Myocyte (in vitro differentiated cells): ENCODE measurements around the gene PEAK3. TPM values are rescaled to one million over a fixed set of nuclear protein-coding genes. Genes with fewer than 3 reads are reported as not detected.
A peak's percentile ranks its signal among the peaks of the same experiment; 100 is the strongest.

ENCODE experiments used
- DNase-seq: peaks from one replicate; pipeline ENCODE4 v3.0.0-alpha.2; 2012; ENCODE audit warnings: low read depth
- polyA plus RNA-seq: library from polyadenylated mRNA; unstranded; fragments of >200 nt; gene quantifications from one replicate; pipeline ENCODE4 v1.2.1, GENCODE V29; 2012; ENCODE audit warnings: missing spikeins
- total RNA-seq: library from RNA; depleted of rRNA; stranded (reverse); fragments of >200 nt; gene quantifications from 2 replicates; pipeline ENCODE4 v1.2.3, GENCODE V29; 2014

Gene PEAK3
- total RNA-seq: 0.16 and 0.36 TPM in 2 replicates
- 0.21 TPM for polyA plus RNA-seq

GRCh38 chr19:2282062-2282861 is at the start of gene PEAK3:
PEAK3 (minus strand) TSS chr19:2282175; CDS start chr19:2280931, 1,244 bp downstream.
- DNase-seq: peak; percentile 50

- DNase-seq: peak; percentile 41
These were observed 48.8 kb upstream of the PEAK3 start for GRCh38 chr19:2330632-2331284.

- DNase-seq: no peak
These were observed 48.3 kb upstream of the PEAK3 start for GRCh38 chr19:2330255-2330631.

GRCh38 chr19:2329501-2329916 is 47.5 kb upstream of the PEAK3 start:
- DNase-seq: no peak

GRCh38 chr19:2329149-2329478 is 47.1 kb upstream of the PEAK3 start:
- no peak for DNase-seq

DNA sequence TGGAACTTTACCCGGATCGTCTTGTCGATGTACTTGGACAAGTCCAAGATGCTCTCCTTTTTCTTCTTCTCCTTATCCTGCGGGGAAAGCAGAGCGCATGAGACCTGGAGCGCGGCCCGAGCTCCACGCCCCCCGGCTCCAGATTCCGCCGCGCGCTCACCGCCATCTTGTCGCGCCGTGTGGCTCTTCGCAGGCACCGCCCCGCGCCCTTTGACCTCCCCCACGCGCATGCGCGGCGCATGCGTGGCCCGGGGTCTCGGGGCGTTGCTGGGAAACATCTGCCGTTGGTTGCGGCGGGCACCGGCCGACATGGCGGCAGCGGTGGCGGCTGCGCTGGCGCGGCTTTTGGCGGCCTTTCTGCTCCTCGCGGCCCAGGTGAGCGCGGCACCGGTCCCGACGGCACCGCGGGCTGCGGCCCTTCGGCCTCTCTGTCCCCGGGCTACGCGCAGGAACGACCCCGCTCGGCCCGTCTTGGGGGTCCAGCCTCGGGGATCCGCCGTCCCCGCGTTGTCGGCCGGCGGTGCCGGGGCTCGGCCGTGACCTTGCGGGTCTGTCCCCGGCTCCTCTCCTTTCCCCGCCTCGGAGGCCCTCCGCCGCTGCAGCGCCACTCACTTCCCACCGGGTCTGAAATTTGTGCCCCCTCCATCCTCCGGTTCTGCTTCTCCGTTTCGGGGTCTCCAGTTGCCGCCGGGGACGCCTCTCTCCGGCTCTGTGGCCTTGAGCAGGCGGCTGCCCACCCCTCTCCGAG is 46.6 kb upstream of the PEAK3 start, which contains the start of the genes LSM7 and SPPL2B:
LSM7 (minus strand) TSS at position 186 of the 748 bp plus-strand sequence; CDS start at position 166, 20 bp downstream.
SPPL2B (plus strand) TSS at position 284 of the 748 bp plus-strand sequence; CDS start at position 310, 26 bp downstream.
- peak; percentile 92 for DNase-seq

DNA sequence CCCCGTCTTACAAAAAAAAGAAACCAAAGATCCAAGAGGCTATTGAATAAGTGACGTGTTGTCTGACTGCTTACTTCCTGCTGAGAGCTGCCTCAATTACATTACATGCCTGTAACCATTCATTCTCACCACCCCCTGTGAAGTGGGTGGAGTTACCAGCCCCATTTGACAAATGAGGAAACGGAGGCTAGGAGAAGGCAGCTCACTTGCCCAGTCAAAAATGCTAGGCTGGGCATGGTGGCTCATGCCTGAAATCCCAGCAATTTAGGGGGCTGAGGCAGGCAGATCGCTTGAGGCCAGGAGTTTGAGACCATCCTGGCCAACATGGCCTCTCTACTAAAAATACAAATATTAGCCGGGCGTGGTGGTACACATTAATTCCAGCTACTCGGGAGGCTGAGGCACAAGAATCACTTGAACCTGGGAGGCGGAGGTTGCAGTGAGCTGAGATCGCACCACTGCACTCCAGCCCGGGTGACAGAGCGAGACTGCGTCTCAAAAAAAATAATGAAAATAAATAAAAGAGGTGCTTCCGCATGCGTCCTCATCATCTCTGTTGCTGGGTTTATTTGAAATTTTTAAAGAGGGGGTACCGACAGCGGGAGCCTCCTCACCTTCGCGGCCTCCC is 45.9 kb upstream of the PEAK3 start:
- peak; percentile 62 for DNase-seq

DNA sequence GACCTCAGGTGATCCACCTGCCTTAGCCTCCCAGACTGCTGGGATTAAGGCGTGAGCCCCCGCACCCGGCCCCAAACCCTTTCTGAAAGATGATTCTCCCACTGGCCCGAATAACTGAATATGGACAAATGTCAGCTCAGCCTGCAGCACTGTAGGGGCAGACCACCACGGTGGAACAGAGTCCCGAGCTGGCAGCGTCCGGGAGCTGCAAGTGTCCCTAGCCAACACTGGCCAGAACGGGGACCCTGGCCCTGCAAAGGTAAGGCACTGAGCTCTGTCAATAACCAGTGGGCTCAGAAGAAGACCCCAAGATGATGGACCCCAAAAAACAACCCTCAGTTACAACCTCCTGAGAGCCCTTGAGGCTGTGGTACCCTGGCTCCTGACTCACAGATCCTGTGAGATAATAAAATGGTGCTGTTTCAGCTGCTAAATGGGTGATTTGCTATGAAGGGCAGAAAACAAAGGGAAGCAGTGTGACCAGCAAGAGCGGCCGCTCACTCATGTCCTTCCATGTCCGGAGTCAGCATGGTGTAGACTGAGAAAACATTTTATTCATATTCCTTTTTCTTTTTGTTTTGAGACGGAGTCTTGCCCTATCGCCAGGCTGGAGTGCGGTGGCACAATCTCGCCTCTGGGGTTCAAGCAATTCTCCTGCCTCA is 44.9 kb upstream of the PEAK3 start:
- DNase-seq: no peak

DNA sequence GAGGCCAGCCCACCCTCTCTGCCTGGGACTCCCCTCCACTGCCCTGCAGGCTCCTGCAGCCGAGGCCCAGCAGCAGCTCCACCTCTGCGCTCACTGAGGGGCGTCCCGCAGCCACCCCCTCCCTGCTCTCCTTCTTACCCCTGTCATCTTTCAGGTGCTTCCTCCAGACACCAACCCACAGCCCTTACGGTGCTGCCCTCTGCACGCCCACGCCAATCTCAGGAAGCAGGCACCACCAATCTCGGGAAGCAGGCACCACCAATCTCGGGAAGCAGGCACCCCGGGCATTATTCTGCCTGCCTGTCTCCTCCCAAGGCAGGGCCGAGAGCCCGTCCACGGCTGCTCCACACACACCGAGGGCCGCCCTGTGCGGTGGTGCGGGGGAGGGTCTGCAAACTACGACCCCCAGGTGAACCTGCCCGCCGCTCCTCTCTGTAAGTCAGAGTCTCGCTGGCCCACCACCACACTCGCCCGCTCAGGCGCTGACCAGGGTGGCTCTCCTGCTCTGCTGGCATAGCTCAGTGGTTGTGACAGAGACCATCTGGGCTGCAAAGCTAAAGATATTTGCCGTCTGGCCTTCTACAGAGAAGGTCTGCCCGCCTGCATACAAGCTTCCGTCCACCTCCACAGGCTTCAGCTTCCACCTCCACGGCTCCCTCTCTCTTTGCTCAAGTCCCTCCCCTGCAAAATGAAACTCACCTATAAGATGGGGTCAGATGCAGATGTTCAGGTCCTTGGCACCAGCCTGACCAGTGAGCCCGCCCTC is 43.5 kb upstream of the PEAK3 start:
- DNase-seq: no peak

- DNase-seq: no peak
These were observed 42.4 kb upstream of the PEAK3 start for GRCh38 chr19:2324220-2324948.

- no peak for DNase-seq
These were observed 41.7 kb upstream of the PEAK3 start for GRCh38 chr19:2323707-2324106.

DNA sequence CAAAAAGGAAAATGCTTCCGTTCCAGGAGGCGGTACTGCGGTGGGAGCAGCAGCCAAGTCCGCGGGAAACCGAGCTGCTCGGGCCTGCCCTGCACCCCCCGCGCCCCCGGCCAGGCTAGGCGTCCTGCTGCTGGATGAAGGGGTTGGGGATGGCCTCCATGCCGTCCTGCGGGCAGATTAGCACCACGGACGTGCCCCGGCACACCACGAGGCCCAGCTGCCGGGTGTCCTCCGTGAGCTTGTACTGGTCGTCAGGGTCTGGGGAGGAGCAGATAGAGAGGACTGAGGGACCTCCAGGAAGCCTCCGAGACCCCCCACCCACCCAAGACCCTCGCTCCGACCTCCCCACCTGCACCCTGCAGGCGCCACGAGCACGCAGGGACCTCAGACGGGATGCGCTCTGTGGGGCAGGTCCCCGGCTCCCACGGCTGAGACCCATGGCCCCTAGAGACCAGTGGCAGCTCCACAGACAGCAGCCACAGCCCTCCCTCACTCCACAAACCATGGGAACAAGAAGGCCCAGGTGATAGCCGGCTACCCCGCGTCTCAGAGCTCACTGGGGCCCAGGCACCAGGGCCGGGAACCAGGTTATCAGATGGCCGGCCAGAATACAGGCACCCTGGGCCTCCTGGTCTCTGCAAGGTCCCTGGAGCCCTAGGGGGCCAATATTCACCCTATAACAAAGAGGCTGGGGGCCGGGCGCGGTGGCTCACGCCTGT is 39.7 kb upstream of the PEAK3 start:
- DNase-seq: no peak

DNA sequence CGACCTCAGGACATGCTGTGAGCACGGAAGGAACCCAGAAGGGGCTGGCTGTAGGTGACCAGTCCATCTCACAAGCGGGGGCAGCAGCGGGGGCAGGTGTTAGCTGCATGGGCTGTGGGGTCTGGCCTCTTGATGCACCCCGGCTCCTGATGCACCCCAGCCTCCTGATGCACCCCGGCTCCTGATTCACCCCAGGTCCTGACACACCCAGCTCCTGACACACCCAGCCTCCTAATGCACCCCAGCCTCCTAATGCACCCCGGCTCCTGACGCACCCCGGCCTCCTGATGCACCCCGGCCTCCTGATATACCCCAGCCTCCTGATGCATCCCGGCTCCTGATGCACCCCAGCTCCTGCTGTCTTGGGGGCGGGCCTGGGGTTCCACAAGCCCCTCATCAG is 39.0 kb upstream of the PEAK3 start:
- DNase-seq: no peak

GRCh38 chr19:2320049-2320448 is 38.1 kb upstream of the PEAK3 start:
- no peak for DNase-seq

GRCh38 chr19:2319551-2319950 is 37.6 kb upstream of the PEAK3 start:
- no peak for DNase-seq

GRCh38 chr19:2318923-2319322 is 36.9 kb upstream of the PEAK3 start:
- DNase-seq: no peak

DNA sequence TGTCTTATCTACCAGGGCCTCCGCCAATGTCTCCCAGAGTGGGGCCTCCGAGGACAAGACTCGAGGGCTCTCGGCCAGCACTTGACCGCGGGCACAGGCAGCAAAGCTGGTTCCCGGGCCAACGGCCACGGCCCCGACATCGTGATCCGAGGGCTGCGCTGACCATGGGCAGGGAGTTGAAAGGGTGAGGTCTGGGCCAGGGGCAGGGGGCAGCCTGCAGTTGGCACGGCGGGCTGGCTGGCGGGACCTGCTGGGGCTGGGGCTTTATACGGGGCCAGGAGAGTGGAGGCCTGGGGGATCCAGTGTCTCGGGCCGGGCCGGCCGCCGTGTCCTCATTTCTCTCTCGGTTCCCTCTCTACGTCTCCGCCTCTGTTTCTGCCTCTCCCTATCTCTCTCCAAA is 35.8 kb upstream of the PEAK3 start:
- DNase-seq: no peak

- DNase-seq: no peak
These were observed 35.3 kb upstream of the PEAK3 start for GRCh38 chr19:2317300-2317699.
